HG03159 (cell line): ENCODE data around the gene CRYBG2.

Experiments used
- ATAC-seq: cut with Tn5 transposase; IDR thresholded peaks from one replicate; pipeline ENCODE4 v1.9.1; 2021; ENCODE audit warnings: mild to moderate bottlenecking, moderate library complexity; ENCODE audit not compliant: unreplicated experiment

The CRYBG2 gene

GRCh38 chr1:26372039-26372438, 18.1 kb upstream of the CRYBG2 start:
- no peak for ATAC-seq

GRCh38 chr1:26370591-26371382, 16.9 kb upstream of the CRYBG2 start:
- ATAC-seq: no peak

- ATAC-seq: no peak
Measured at GRCh38 chr1:26368486-26368885, 14.6 kb upstream of the CRYBG2 start.

GRCh38 chr1:26368006-26368405, 14.1 kb upstream of the CRYBG2 start:
- no peak for ATAC-seq

GRCh38 chr1:26367441-26367840, 13.5 kb upstream of the CRYBG2 start:
- ATAC-seq: no peak

- no peak for ATAC-seq
Measured at GRCh38 chr1:26364956-26365355, 11.0 kb upstream of the CRYBG2 start.

GRCh38 chr1:26363549-26364448, 9.9 kb upstream of the CRYBG2 start:
- ATAC-seq: no peak

- no peak for ATAC-seq
Measured at GRCh38 chr1:26362331-26362730, 8.4 kb upstream of the CRYBG2 start.

- ATAC-seq: no peak
Measured at GRCh38 chr1:26361605-26362122, 7.7 kb upstream of the CRYBG2 start.

- no peak for ATAC-seq
Measured at GRCh38 chr1:26360807-26361604, 7.1 kb upstream of the CRYBG2 start.

- no peak for ATAC-seq
Measured at GRCh38 chr1:26359981-26360806, 6.3 kb upstream of the CRYBG2 start.

- no peak for ATAC-seq
Measured at GRCh38 chr1:26358411-26359384, 4.8 kb upstream of the CRYBG2 start.

GRCh38 chr1:26357121-26357602, 3.2 kb upstream of the CRYBG2 start:
- ATAC-seq: no peak

- no peak for ATAC-seq
Measured at GRCh38 chr1:26356106-26356505, 2.2 kb upstream of the CRYBG2 start.

- ATAC-seq: no peak
Measured at GRCh38 chr1:26354972-26355371, 1.0 kb upstream of the CRYBG2 start.

- no peak for ATAC-seq
Measured at GRCh38 chr1:26353210-26353859, 595 bp downstream of the CRYBG2 start.

GRCh38 chr1:26352338-26352679, 1.6 kb downstream of the CRYBG2 start:
- ATAC-seq: no peak

GRCh38 chr1:26351590-26352337, 2.2 kb downstream of the CRYBG2 start:
- ATAC-seq: no peak
